OCI-LY1 (cell line): ENCODE results near the gene BCR.

Experiments used
- H2AFZ ChIP-seq: fragments of 200-600 bp; sonication (generic), shearing (Covaris generic); 2 replicates; pipeline ENCODE4 v1.6.0; 2014; ENCODE audit warnings: antibody characterized with exemption, mild to moderate bottlenecking, low read length
- H3F3A ChIP-seq: fragments of 200-600 bp; sonication (generic), shearing (Covaris generic); 2 replicates; pipeline ENCODE4 v1.6.0; 2014; ENCODE audit warnings: mild to moderate bottlenecking, antibody characterized with exemption, low read length, moderate library complexity; ENCODE audit not compliant: insufficient read depth
- H3K27ac ChIP-seq: fragments of 200-600 bp; sonication (generic); 2 replicates; pipeline ENCODE4 v1.5.1; 2014; ENCODE audit warnings: low read length, mixed run types, mild to moderate bottlenecking, low read depth; ENCODE audit not compliant: poor library complexity, severe bottlenecking
- H3K27me3 ChIP-seq: fragments of 200-600 bp; sonication (generic); 2 replicates; pipeline ENCODE4 v1.6.0; 2014; ENCODE audit warnings: antibody characterized with exemption, mild to moderate bottlenecking, low read length, moderate library complexity; ENCODE audit not compliant: insufficient read depth
- H3K36me3 ChIP-seq: fragments of 200-600 bp; sonication (generic); 2 replicates; pipeline ENCODE4 v1.6.1; 2014; ENCODE audit warnings: mild to moderate bottlenecking, antibody characterized with exemption, low read length, moderate library complexity, mixed read lengths; ENCODE audit not compliant: insufficient read depth
- H3K4me1 ChIP-seq: fragments of 200-600 bp; sonication (generic); 2 replicates; pipeline ENCODE4 v1.5.1; 2014; ENCODE audit warnings: mild to moderate bottlenecking, low read length, moderate library complexity; ENCODE audit not compliant: insufficient read depth, severe bottlenecking
- H3K4me2 ChIP-seq: fragments of 200-600 bp; sonication (generic), shearing (Covaris generic); 2 replicates; pipeline ENCODE4 v1.6.1; 2014; ENCODE audit warnings: low read length
- H3K4me3 ChIP-seq: fragments of 200-600 bp; sonication (generic); 2 replicates; pipeline ENCODE4 v1.5.1; 2014; ENCODE audit warnings: low read length, low read depth, mild to moderate bottlenecking, mixed read lengths; ENCODE audit not compliant: poor library complexity, severe bottlenecking
- H3K79me2 ChIP-seq: fragments of 200-600 bp; shearing (Covaris generic); 2 replicates; pipeline ENCODE4 v1.6.1; 2016; ENCODE audit warnings: mixed run types, low read length, mixed read lengths; ENCODE audit not compliant: insufficient read depth
- H3K9ac ChIP-seq: fragments of 200-600 bp; sonication (generic), shearing (Covaris generic); 2 replicates; pipeline ENCODE4 v1.6.1; 2014; ENCODE audit warnings: mild to moderate bottlenecking, low read length, mixed read lengths
- H3K9me2 ChIP-seq: fragments of 200-600 bp; sonication (generic), shearing (Covaris generic); 2 replicates; pipeline ENCODE4 v1.6.1; 2014; ENCODE audit warnings: low read depth, mild to moderate bottlenecking, low read length, mixed read lengths
- H3K9me3 ChIP-seq: fragments of 200-600 bp; shearing (Covaris generic); 2 replicates; pipeline ENCODE4 v1.6.1; 2014; ENCODE audit warnings: low read length, mixed read lengths
- H4K20me1 ChIP-seq: fragments of 200-600 bp; sonication (generic), shearing (Covaris generic); 2 replicates; pipeline ENCODE4 v1.6.0; 2016; ENCODE audit warnings: mild to moderate bottlenecking, low read length; ENCODE audit not compliant: insufficient read depth
- EZH2 ChIP-seq: fragments of 200-600 bp; sonication (generic), shearing (Covaris generic); IDR thresholded peaks from 2 replicates; pipeline ENCODE4 v1.8.0; 2017; ENCODE audit warnings: borderline replicate concordance, mixed run types, mild to moderate bottlenecking, antibody characterized with exemption, low read length, moderate library complexity, mixed read lengths
- TF ChIP-seq, protein P1 (sequence below): fragments of 200-600 bp; sonication (generic), shearing (Covaris generic); IDR thresholded peaks from 2 replicates; pipeline ENCODE4 v1.5.1; 2017; ENCODE audit warnings: mild to moderate bottlenecking, antibody characterized with exemption, low read length, moderate library complexity, mixed read lengths

BCR gene

DNA sequence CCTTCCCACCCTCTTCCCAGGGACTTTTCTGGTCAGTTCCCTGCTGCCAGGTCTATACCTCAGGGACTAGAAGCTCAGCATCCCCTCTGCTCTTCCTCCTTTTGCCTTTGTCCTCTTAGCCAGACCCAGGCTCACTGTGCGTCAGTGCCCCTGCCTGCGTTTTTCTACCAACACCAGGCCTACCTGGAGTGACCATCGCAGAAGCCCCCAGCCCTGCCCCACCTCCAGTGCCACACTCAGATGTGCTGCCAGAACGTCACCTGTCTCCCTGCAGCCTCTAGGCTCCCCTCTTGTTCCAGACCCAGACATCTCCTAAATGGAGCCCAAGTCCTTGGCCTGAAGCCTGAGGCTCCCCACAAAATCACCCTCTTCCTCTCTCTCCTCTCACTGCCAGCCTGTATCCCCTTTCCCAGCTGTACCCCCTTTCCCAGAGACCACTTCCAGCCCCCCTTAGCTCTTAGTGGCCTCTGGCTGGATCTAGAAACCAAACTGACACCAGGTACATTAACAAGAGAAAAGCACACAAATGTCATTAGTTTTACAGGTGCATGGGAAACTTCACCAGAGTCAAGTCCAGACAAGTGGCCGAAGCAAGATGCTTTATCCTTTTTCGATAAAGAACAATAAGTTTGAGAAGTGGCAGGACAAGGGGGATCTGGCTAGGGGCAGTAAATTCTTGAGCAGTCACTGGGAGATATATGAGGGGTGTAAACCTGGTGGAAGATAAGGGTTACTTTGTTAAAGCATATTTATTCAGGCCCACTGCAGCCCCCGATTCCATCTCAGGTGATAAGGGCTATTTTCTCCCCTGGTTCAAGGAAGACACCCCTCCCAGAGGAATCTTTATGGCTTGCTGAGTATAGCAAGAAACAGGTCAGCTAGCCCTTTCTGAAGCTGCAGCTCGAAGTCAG is 61.5 kb downstream of the BCR start:
- Histone ChIP-seq H3K4me1 (peaks cover 87% of the 10 kb centered on the region), H3K9me3 (no peaks in the 10 kb centered on the region), H3K9ac (no peak overlapping the region; the same call in 1 of the 2 replicates), H3K4me3 (no peak overlapping the region), H2AFZ (no peak overlapping the region), H3K36me3 (peaks cover 37% of the 10 kb centered on the region), H4K20me1 (no peaks in the 10 kb centered on the region), H3K9me2 (no peaks in the 10 kb centered on the region), H3F3A (no peaks in the 10 kb centered on the region), H3K27me3 (no peaks in the 10 kb centered on the region), H3K79me2 (peaks cover 83% of the 10 kb centered on the region), H3K4me2 (peak overlapping the region; percentile 30; the same call in 1 of the 2 replicates), H3K27ac (peak overlapping the region; percentile 71)
- TF ChIP-seq, protein P1, sequence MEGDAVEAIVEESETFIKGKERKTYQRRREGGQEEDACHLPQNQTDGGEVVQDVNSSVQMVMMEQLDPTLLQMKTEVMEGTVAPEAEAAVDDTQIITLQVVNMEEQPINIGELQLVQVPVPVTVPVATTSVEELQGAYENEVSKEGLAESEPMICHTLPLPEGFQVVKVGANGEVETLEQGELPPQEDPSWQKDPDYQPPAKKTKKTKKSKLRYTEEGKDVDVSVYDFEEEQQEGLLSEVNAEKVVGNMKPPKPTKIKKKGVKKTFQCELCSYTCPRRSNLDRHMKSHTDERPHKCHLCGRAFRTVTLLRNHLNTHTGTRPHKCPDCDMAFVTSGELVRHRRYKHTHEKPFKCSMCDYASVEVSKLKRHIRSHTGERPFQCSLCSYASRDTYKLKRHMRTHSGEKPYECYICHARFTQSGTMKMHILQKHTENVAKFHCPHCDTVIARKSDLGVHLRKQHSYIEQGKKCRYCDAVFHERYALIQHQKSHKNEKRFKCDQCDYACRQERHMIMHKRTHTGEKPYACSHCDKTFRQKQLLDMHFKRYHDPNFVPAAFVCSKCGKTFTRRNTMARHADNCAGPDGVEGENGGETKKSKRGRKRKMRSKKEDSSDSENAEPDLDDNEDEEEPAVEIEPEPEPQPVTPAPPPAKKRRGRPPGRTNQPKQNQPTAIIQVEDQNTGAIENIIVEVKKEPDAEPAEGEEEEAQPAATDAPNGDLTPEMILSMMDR, result no peak
- TF ChIP-seq EZH2, result no peak

DNA sequence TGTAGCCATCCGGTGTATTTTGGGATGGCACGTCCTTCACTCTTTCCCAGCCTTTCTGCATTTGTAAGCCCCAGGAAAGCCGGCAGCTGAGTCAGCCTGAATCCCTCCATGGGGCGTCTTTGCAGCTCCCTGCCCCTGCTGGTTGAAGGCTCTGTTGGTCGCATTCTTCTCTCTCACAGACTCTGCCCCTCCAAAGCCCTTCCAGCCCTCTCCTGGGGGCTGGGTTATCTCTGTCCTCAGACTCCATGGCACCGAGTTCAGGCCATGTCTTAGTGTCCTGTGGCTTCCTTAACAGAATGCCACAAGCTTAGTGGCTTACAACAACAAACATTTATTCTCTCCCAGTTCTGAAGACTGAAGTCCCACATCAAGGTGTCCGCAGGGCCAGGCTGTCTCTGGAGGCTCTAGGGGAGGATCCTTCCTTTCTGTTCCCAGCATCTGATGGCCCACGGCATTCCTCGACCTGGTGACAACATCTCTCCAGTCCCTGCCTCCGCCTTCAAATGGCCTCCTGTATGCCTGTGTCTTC is 62.2 kb downstream of the BCR start:
- Histone ChIP-seq H4K20me1 (no peaks in the 10 kb centered on the region), H3K27me3 (no peaks in the 10 kb centered on the region), H3K9me3 (no peaks in the 10 kb centered on the region), H3K79me2 (peaks cover 83% of the 10 kb centered on the region), H2AFZ (no peak overlapping the region), H3K4me2 (peak overlapping the region; percentile 30; the same call in 1 of the 2 replicates), H3K27ac (peak overlapping the region; percentile 71), H3K36me3 (peaks cover 44% of the 10 kb centered on the region), H3K4me3 (peak overlapping the region; percentile 1), H3K9ac (no peak overlapping the region; the same call in 1 of the 2 replicates), H3K9me2 (no peaks in the 10 kb centered on the region), H3K4me1 (peaks cover 87% of the 10 kb centered on the region), H3F3A (no peaks in the 10 kb centered on the region)
- TF ChIP-seq EZH2, result no peak
- TF ChIP-seq, protein P1, result no peak

DNA sequence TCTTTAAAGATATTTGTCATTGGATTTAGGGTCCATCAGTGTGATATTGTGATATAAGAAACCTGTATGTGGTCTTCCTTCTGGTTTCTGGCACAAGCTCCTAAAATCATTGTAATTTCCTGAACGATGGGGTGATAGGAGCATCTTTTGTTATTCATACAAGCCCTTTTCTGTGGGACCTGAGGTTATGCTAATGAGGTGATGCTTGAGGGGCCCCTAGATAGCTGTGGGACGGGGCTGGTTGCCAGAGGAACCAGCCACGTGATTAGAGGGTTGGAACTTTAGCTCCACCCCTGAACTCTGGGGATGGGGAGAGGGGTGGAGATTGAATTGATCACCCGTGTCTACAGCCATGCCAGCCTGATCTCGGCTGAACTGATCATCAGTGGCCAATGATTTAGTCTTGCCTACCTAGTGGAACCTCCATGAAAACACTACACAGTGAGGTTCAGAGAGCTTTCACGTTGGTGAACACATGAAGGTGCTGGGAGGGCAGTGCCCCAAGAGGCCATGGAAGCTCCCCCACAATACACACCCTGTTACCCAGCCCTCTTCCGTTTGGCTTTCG is 62.8 kb downstream of the BCR start:
- peaks cover 49% of the 10 kb centered on the region for H3K36me3 ChIP-seq
- no peak for TF ChIP-seq EZH2
- TF ChIP-seq, protein P1, result no peak
- H3K4me1 ChIP-seq, result peaks cover 87% of the 10 kb centered on the region

More for the DNA sequence above, 62.8 kb downstream of the BCR start:
- H3K4me3 ChIP-seq, result peak overlapping the region; percentile 1
- H4K20me1 ChIP-seq, result no peaks in the 10 kb centered on the region
- peaks cover 83% of the 10 kb centered on the region for H3K79me2 ChIP-seq
- peak overlapping the region; percentile 71 for H3K27ac ChIP-seq
- H3K27me3 ChIP-seq, result no peaks in the 10 kb centered on the region
- H3F3A ChIP-seq, result no peaks in the 10 kb centered on the region
- H2AFZ ChIP-seq, result no peak overlapping the region
- peak overlapping the region; percentile 30; the same call in 1 of the 2 replicates for H3K4me2 ChIP-seq
- no peaks in the 10 kb centered on the region for H3K9me2 ChIP-seq
- no peaks in the 10 kb centered on the region for H3K9me3 ChIP-seq
- H3K9ac ChIP-seq, result no peak overlapping the region; the same call in 1 of the 2 replicates
